ENCODE data around the gene RAD51B.

- no peak for TF ChIP-seq CTCF (IDR thresholded peaks at IDR 0.05)
- TF ChIP-seq POLR2AphosphoS5 (IDR thresholded peaks at IDR 0.05): no peak
- TF ChIP-seq POLR2A (IDR thresholded peaks at IDR 0.05): no peak
- TF ChIP-seq EP300 (IDR thresholded peaks at IDR 0.05): no peak
Measured at GRCh38 chr14:68528040-68528687, 708.6 kb downstream of the RAD51B start.
